CMK (cell line): Measurements from ENCODE around the gene MN1.
"Not testable (repeated sequence)": the region's sequence is repeated elsewhere in the genome, so short reads cannot be mapped to it uniquely, and the experiment has no call there.

Source experiments
- DNase-seq: peaks from one replicate; pipeline ENCODE4 v3.0.0-alpha.2; 2010; ENCODE audit warnings: low read depth

MN1 gene

DNA sequence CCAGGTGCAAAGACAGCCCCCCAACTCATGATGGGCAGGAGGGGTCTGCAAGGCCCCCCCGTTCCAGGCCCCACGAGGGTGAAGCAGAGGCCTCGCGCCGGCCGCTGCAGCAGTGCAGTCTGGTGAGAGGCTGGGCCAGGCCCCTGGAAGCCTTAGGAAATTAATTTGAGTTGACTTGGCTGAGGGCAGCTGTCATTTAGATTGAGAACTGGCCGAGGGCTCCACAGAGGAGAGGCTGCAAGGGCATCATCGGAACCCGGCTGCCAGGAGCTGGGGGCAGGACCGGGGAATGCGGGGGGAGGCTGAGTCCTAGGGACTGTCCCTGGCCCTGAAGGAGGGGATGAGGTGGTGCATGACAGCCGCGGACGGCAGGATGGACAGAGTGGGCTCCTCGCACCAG is 39.9 kb downstream of the MN1 start:
- no peak for DNase-seq

GRCh38 chr22:27761000-27761399 is 40.6 kb downstream of the MN1 start:
- DNase-seq, result no peak

DNA sequence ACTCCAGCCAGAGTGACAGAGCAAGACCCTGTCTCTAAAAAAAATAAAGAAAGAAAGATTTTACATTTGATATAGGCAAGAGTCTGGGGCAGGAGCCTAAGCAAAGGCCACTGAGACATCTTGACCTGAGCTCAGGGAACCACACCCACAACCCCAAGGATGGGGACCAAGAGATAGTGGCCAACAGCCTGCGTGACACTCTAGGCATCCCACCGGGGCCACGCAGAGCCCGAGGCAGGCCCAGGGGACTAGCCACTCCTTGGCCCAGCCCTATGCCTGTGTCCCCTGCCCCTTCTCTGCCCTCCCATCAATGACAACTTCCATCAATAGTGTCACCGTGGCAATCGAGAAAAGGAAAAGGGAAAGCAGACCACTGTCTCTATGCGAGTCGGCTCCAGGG is 41.1 kb downstream of the MN1 start:
- DNase-seq, result no peak

- no peak for DNase-seq
These were observed 43.5 kb downstream of the MN1 start for GRCh38 chr22:27757928-27758525.

DNA sequence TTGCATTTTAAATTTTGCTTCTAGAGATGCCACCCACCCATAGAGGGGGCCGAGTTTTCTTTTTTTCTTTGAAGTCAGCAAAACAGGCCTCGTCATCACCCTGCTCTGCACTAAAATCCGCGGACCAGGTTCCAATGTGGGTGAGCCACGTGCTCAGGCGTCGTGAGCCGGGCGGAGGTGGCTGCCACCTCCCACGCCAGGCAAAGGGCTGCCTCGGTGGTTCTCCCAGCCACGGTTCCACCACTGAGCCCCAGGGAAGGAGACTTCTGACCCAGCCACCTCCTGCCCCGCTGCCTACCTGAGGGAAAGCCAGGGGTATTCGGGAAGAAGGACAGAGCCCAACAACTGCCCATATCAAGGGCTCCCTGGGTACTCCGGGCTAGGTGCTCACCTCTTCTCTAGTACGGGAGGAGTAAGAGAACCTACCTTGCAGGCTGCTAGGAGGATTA is 45.3 kb downstream of the MN1 start:
- no peak for DNase-seq

DNA sequence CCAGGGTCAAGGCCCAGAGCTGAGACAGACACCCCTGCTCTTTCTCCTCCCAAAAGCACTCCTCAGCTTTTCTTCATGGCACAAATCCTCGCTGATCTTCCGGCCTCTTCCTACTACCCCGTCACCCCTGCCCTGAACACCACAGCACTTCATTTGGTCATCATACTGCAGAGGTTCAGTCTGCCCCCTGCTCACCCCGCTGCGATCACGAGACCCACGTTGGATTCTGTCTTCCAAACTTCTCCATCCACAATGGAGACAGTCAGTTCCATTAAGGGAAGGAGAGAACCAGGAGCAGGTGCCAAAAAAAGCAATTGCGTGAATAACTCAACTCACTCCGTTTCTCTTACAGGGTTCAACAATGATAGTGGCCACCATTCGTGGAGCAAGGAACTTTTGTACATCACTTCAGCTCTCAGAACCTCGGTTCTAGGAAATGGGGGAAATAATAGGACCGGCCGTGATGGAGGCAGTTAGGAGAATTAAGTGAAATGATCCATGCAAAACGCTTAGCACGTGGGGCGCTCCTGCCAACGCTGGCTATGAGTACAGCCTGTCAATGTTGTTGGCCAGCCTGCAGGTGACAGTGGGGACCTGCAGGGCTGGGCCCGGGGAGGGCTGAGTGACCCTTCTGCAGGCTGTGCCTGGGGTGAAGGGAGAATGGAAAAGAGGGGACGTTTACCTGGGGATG is 45.9 kb downstream of the MN1 start:
- no peak for DNase-seq

DNA sequence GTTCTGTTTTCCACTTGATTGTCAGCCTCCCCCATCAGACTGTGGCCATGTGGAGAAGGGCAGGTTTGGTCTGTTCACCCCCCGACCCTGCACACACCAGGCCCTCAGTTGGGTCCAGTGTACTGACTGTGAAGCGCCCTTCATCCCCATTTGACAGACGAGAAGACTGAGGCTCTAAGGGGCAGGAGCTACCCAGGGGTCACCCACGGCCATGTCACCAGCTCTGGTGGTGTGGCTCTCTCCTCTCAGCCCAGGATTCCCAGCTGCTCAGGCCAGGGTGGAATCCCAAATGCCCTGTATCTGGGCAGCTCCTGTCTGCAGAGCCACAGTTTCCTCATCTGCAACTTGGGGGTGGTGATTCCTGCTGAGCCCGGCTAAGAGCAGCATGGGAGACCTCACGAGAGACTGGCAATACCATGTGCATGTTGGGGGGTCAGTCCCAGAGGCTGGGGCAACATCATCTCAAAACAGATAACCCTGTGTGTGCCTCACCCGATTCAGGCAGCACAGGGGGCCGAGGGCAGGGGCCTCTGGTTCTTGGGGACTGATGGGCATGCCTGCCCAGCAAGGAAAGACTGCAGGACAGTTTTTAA is 46.6 kb downstream of the MN1 start:
- no peak for DNase-seq

DNA sequence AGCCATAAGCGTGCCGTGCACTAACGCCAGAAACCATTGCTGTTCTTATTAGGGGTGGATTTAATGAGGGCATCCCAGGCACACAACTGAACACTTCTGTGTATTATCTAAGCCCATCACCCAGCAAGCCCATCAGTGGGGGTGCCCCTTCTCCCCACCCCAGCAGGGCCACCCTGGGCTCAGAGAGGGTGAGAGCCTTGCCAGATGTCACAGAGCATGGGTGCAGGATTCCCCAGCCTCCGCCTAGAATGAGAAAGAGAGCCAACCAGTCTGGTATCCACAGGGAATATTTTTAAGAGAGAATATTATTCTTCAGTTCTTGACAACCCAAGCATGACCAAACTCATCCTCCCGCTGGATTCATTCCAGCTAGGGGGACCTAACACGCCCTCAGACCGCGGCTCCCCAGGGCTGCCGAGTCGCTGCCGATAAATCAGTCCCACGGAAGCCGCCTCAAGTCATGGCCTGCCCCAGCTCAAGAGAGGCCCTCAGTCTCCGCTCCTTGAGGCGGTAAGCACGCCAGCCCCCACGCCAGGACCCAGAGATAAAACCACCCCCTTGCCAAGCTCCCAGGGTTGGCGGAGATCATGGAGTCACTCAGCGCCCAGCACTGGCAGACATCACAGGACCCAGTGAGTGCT is 47.2 kb downstream of the MN1 start:
- no peak for DNase-seq

GRCh38 chr22:27752771-27753170 is 48.8 kb downstream of the MN1 start:
- no peak for DNase-seq

- DNase-seq, result no peak
These were observed 49.4 kb downstream of the MN1 start for GRCh38 chr22:27752141-27752540.

DNA sequence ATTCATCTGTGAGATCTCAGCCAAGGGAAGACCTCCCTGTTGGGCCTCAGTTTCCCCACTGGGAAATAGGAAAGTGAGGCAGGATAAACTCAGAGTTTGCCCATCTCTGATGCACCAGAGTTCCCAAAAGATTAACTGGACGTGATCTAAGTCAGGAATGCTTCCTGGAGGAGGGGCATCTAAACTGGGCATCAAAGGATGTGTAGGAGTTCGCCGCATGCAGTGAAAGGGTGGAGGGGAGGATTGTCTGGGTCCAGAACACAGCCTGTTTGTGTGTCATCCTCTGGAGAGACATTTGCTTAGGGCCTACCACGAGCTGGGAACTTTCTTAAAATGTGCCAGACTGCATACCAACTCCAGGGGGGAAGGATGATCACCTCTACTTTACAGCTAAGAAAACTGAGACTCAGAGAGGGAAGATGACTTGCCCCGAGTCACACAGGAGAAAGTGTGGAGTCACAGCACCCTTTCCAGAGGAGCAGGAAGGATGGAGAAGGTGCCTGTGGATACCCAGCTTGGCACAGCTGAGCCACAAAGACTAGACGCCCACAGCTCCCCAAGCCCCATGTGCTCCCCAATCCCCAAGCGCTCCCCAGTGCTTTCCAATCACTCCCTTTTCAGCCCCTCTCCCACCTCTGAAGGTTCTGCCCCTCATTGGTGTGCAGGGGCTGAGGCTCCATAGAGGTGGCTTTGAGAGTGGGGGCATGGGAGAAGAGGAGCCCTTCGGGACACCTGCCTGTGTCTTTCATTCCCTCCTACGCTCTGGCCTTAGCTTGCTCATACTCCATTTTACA is 50.1 kb downstream of the MN1 start:
- no peak for DNase-seq

DNA sequence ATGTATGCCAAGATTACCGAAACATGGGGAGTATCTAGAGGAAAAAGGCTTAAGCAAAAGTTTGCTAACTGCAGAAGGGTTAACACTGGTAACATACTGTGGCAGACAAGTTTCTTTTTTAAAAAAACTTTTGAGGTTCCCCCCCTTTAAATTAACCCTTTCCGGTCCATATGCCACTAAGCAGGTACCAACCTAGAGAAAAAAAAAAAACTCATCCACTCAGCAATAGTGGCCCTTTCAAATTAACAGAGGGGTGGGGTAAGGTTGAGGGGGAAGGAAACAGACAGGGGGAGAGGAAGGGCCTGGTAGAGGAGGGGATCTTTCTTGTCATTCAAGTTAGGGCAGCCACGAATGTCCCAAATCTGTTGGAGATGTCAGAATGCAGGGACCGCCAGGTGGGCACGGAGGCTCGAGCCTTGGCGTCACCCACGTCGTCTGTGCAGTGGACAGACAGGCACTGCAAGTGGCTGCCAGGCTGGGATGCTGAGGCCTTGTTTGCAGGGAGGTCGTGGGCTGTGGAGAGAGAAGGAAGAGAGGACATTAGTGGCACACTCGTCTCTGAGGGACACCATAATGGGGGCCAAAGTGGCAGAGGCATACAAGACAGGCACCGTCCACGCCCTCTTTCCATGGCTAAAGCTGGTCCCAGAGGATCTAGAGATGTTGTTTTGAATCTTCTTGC is 50.8 kb downstream of the MN1 start:
- no peak for DNase-seq

GRCh38 chr22:27749597-27750225 is 51.8 kb downstream of the MN1 start:
- DNase-seq, result no peak

GRCh38 chr22:27748751-27749191 is 52.8 kb downstream of the MN1 start:
- DNase-seq, result no peak

- DNase-seq, result no peak
These were observed 53.2 kb downstream of the MN1 start for GRCh38 chr22:27748349-27748748.

GRCh38 chr22:27747396-27748221 is 53.9 kb downstream of the MN1 start:
- no peak for DNase-seq

GRCh38 chr22:27746918-27747317 is 54.6 kb downstream of the MN1 start:
- no peak for DNase-seq

- no peak for DNase-seq
These were observed 55.7 kb downstream of the MN1 start for GRCh38 chr22:27745809-27746208.

- DNase-seq, result no peak
These were observed 56.4 kb downstream of the MN1 start for GRCh38 chr22:27745154-27745553.

DNA sequence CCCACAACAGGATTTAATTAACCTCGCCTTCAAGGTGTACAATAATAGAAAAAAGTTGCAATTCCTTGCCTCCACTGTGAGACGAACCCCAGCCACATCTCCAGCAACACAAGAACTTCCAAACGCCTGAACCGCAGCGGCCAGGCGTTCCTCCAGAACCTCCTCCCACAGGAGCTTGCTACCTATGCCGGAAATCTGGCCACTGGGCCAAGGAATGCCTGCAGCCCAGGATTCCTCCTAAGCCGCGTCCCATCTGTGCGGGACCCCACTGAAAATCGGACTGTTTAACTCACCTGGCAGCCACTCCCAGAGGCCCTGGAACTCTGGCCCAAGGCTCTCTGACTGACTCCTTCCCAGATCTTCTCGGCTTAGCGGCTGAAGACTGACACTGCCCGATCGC is 57.5 kb downstream of the MN1 start:
- not testable (repeated sequence) for DNase-seq
